RWPE2 (cell line): Measurements from ENCODE around the gene DPPA3.

ENCODE experiments used
- ATAC-seq: fragments of 200-7000 bp; cut with Tn5 transposase; 3 replicates; pipeline ENCODE4 v1.9.1; 2021; ENCODE audit warnings: low read depth
- DNase-seq: peaks from one replicate; pipeline ENCODE4 v3.0.0-alpha.2; 2020; ENCODE audit warnings: low spot score
- H3K27ac ChIP-seq: fragments of 450-650 bp; 2 replicates; pipeline ENCODE4 v1.5.1; 2017; ENCODE audit warnings: mild to moderate bottlenecking; ENCODE audit not compliant: poor library complexity, severe bottlenecking
- H3K27me3 ChIP-seq: fragments of 250-450 bp; sonication (Bioruptor Pico); 2 replicates; pipeline ENCODE4 v1.5.1; 2021; ENCODE audit warnings: mild to moderate bottlenecking, moderate library complexity; ENCODE audit not compliant: insufficient read depth, poor library complexity, severe bottlenecking
- H3K36me3 ChIP-seq: fragments of 250-450 bp; sonication (Bioruptor Pico); 2 replicates; pipeline ENCODE4 v1.5.1; 2020; ENCODE audit warnings: low read depth, mild to moderate bottlenecking, moderate library complexity
- H3K4me1 ChIP-seq: fragments of 250-450 bp; sonication (Bioruptor Pico); 2 replicates; pipeline ENCODE4 v1.5.1; 2021; ENCODE audit warnings: mild to moderate bottlenecking, moderate library complexity; ENCODE audit not compliant: insufficient read depth, poor library complexity, severe bottlenecking
- H3K4me3 ChIP-seq: fragments of 250-450 bp; sonication (Bioruptor Pico); 2 replicates; pipeline ENCODE4 v1.5.1; 2021; ENCODE audit warnings: mild to moderate bottlenecking, moderate library complexity; ENCODE audit not compliant: severe bottlenecking
- H3K9me3 ChIP-seq: fragments of 250-450 bp; sonication (Bioruptor Pico); 2 replicates; pipeline ENCODE4 v1.5.1; 2021; ENCODE audit warnings: mild to moderate bottlenecking, moderate library complexity; ENCODE audit not compliant: severe bottlenecking
- TF ChIP-seq, protein P1 (sequence below): fragments of 450-650 bp; IDR thresholded peaks from one replicate; pipeline ENCODE4 v1.5.1; 2017; ENCODE audit warnings: mild to moderate bottlenecking, moderate library complexity; ENCODE audit not compliant: poor library complexity, severe bottlenecking

The DPPA3 gene

DNA sequence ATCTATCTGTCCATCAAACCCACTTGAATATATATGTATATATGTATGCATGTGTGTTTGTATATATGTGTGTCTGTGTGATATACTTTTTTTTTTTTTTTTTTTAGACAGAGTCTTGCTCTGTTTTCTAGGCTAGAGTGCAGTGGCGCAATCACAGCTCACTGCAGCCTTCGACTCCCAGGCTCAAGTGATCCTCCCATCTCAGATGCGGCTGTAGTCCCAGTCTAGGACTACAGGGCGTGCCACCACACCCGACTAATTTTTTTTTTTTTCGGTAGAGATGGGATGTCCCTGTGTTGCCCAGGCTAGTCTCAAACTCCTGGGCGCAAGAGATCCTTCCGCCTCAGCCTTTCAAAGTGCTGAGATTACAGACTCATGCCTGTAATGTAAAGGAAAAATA lies 32.5 kb upstream of the DPPA3 start:
- TF ChIP-seq, protein P1, sequence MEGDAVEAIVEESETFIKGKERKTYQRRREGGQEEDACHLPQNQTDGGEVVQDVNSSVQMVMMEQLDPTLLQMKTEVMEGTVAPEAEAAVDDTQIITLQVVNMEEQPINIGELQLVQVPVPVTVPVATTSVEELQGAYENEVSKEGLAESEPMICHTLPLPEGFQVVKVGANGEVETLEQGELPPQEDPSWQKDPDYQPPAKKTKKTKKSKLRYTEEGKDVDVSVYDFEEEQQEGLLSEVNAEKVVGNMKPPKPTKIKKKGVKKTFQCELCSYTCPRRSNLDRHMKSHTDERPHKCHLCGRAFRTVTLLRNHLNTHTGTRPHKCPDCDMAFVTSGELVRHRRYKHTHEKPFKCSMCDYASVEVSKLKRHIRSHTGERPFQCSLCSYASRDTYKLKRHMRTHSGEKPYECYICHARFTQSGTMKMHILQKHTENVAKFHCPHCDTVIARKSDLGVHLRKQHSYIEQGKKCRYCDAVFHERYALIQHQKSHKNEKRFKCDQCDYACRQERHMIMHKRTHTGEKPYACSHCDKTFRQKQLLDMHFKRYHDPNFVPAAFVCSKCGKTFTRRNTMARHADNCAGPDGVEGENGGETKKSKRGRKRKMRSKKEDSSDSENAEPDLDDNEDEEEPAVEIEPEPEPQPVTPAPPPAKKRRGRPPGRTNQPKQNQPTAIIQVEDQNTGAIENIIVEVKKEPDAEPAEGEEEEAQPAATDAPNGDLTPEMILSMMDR = no peak
- H3K27me3 ChIP-seq = no peaks in the 10 kb centered on the region
- ATAC-seq (no peak), DNase-seq (no peak)
- no peaks in the 10 kb centered on the region for H3K9me3 ChIP-seq
- H3K4me3 ChIP-seq = no peak overlapping the region
- no peak overlapping the region for H3K27ac ChIP-seq
- no peaks in the 10 kb centered on the region for H3K36me3 ChIP-seq
- no peaks in the 10 kb centered on the region for H3K4me1 ChIP-seq

DNA sequence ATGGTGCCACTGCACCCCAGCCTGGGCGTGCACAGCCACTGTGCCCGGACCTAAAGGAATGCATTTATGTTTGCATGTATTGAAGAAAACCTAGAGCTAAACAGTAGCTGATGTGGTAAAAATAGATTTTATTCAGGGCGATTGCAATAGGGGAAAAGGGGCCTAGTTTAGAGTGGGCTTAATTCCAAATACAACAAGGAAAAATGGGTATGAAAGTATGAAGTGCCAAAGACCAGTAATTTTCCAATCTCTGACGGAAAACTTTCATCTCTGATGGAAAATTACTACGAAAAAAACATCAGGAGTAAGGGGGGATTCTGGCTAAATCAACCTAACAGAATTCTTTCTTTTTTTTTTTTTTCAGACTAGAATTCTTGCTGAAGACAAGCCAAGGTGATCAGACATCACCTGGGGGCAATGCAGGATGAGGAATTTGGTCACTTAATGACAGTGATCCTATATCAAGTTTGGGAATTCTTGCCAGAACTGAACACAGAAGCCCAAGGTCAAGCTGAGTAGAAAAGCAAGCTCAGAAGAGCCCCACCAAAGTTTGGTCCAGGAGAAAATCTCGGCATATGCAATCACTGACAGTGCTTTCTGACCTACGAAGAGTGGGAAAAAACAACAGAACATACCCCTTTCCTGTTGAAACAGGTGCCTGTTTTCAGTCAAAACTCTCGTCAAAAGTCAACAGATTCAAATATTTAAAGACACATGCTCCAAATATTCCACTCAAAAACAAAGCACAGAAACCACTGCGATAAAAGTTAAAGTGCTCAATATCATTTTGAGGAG lies 31.8 kb upstream of the DPPA3 start:
- Histone ChIP-seq H3K4me3 (no peak overlapping the region), H3K27ac (no peak overlapping the region), H3K27me3 (no peaks in the 10 kb centered on the region), H3K36me3 (no peaks in the 10 kb centered on the region), H3K9me3 (no peaks in the 10 kb centered on the region), H3K4me1 (no peaks in the 10 kb centered on the region)
- no peak for DNase-seq
- TF ChIP-seq, protein P1 = no peak
- no peak for ATAC-seq

DNA sequence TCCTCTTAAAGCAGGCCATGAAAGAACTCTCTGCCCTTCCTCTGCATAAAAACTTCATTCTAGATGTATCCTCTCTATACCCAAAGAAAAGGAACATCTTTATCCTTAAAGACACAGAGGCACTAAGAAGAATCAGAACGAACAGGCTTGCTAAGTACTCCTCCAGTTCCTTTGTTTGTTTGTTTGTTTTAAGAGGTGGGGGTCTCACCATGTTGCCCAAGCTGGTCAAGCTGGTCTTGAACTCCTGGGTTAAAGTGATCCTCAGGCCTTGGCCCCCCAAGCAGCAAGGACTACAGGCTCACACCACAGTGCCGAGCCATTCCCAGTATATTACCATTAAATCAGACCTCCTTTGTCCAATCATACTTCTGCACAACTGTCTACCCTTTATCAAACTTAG lies 29.7 kb upstream of the DPPA3 start:
- H3K4me3 ChIP-seq = no peak overlapping the region
- H3K36me3 ChIP-seq = no peaks in the 10 kb centered on the region
- H3K9me3 ChIP-seq = no peaks in the 10 kb centered on the region
- H3K27me3 ChIP-seq = no peaks in the 10 kb centered on the region
- H3K27ac ChIP-seq = no peak overlapping the region
- ATAC-seq = no peak
- H3K4me1 ChIP-seq = no peaks in the 10 kb centered on the region
- no peak for DNase-seq
- TF ChIP-seq, protein P1 = no peak

- no peak overlapping the region for H3K4me3 ChIP-seq
- TF ChIP-seq, protein P1 = no peak
- no peaks in the 10 kb centered on the region for H3K27me3 ChIP-seq
- no peak overlapping the region for H3K27ac ChIP-seq
- H3K4me1 ChIP-seq = no peaks in the 10 kb centered on the region
- H3K36me3 ChIP-seq = no peaks in the 10 kb centered on the region
- no peaks in the 10 kb centered on the region for H3K9me3 ChIP-seq
- no peak for DNase-seq
- no peak for ATAC-seq
Observed at GRCh38 chr12:7693793-7694192, 17.4 kb upstream of the DPPA3 start.

DNA sequence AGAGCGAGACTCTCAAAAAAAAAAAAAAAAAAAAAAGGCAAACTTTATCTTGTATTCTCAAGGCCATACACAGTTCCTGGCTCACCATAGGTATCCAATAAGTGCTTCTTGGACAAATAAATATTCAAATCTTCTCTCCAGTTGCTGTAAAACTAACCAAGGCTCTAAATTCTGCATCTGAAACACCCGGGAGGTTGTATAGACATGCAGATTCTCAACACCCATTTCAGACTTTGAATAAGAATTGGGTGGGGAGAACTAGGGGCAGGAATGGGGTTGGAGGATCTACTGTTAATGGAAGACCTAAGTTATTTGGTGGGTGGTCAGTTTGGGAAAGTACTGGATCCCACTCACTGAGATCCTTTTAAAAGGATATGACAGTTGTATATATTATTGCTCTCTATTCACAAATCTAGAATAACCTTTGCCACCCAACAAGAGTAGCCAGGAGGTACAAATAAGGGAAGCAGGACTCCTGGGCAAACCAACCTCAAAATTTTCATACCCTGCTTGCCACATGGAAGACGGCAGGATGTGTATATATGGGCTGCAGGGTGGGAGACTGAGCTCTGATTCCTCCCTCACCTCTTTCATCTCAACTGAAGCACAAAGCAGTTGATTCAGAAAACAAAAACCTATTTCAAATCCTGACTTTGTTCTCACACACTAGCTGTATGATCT lies 16.5 kb upstream of the DPPA3 start:
- DNase-seq (no peak), ATAC-seq (no peak)
- Histone ChIP-seq H3K4me1 (no peaks in the 10 kb centered on the region), H3K9me3 (no peaks in the 10 kb centered on the region), H3K27ac (no peak overlapping the region), H3K36me3 (no peaks in the 10 kb centered on the region), H3K4me3 (no peak overlapping the region), H3K27me3 (no peaks in the 10 kb centered on the region)
- TF ChIP-seq, protein P1 = no peak
